Prostate gland (tissue), 2 donors: ENCODE results near the gene CD37. TPM values are rescaled to one million over a fixed set of nuclear protein-coding genes. Genes with fewer than 3 reads are reported as not detected.
A peak's percentile ranks its signal among the peaks of the same experiment; 100 is the strongest.
"Not testable (repeated sequence)": the region's sequence is repeated elsewhere in the genome, so short reads cannot be mapped to it uniquely, and the experiment has no call there.

Source experiments
- DNase-seq: peaks from one replicate; pipeline ENCODE4 v3.0.0-alpha.2; 2019; ENCODE audit warnings: low spot score
- H3K27ac ChIP-seq, 2 donors: fragments of 200-600 bp; sonication (generic); 2 replicates each; pipeline ENCODE4 v1.5.1; 2017 to 2019
- H3K27me3 ChIP-seq: fragments of 200-600 bp; sonication (generic); replicated peaks from 2 replicates; pipeline ENCODE4 v1.5.1; 2019; ENCODE audit not compliant: insufficient read depth
- H3K36me3 ChIP-seq, 2 donors: fragments of 200-600 bp; sonication (generic); 1 replicate in 1 of 2; 2 replicates in 1 of 2; pipeline versions ENCODE4 v1.5.1 to v1.8.1; 2017 to 2019
- H3K4me1 ChIP-seq: fragments of 200-600 bp; sonication (generic); replicated peaks from 2 replicates; pipeline ENCODE4 v1.5.1; 2019
- H3K4me3 ChIP-seq, 2 donors: fragments of 200-600 bp; sonication (generic); 2 replicates each; pipeline ENCODE4 v1.5.1; 2017 to 2019
- H3K9me3 ChIP-seq: fragments of 200-600 bp; sonication (generic); 2 replicates; pipeline ENCODE4 v1.5.1; 2017
- CTCF ChIP-seq, 4 experiments: fragments of 200-600 bp in 2 of 4; fragments of 450-650 bp in 2 of 4; sonication (generic) in 2 of 4; IDR thresholded peaks; 1 replicate in 3 of 4; 2 replicates in 1 of 4; pipeline ENCODE4 v1.5.1; 2016 to 2019; ENCODE audit warnings: antibody characterized with exemption in 4 of 4, mild to moderate bottlenecking in 2 of 4, moderate library complexity in 2 of 4
- POLR2A ChIP-seq: fragments of 450-650 bp; IDR thresholded peaks from one replicate; pipeline ENCODE4 v1.6.1; 2016; ENCODE audit warnings: antibody characterized with exemption, mild to moderate bottlenecking
- POLR2AphosphoS5 ChIP-seq: sonication (generic); formaldehyde crosslinking; IDR thresholded peaks from one replicate; pipeline ENCODE4 v1.6.1; 2017; ENCODE audit warnings: antibody characterized with exemption
- WGBS: methylation state at CpG from one replicate; pipeline ENCODE4 v1.1.5; 2018; 5-methylcytosine and 5-hydroxymethylcytosine counted together
- intact Hi-C: fragments of 100-400 bp; cut with DNase I; formaldehyde crosslinking; loops from one replicate; pipeline ENCODE4 v1.14.2; 2022
- total RNA-seq, 2 donors: library from RNA; depleted of rRNA; stranded (reverse); fragments of >200 nt; gene quantifications; one replicate each; pipeline ENCODE4 v1.1.0, GENCODE V29; 2016

CD37 gene
- total RNA-seq = 10 to 100 TPM in 1 of 2 donors, 1 to 10 TPM in 1; 9.5 to 21.4 TPM

- H3K27ac ChIP-seq = no peak within 1 kb of the TSS
- H3K4me3 ChIP-seq = peak within 1 kb of the TSS in 1 of 2 donors; percentile 9
- DNase-seq = no peak
Measured at GRCh38 chr19:49335071-49335783, at the start of gene CD37. Gene CD37 (plus strand): TSS chr19:49335406. CDS start chr19:49335541, 135 bp downstream.

GRCh38 chr19:49287141-49287770, 48.0 kb upstream of the CD37 start:
- no peaks in the 10 kb centered on the region for H3K4me1 ChIP-seq
- 51% methylated on average over 2 of the region's 2 CpGs for WGBS
- no peaks in the 10 kb centered on the region for H3K9me3 ChIP-seq

More at GRCh38 chr19:49335071-49335783, at the start of gene CD37:
- no peak for TF ChIP-seq CTCF (IDR thresholded peaks at IDR 0.05)
- TF ChIP-seq POLR2AphosphoS5 = no peak
- no peak for TF ChIP-seq POLR2A
- Histone ChIP-seq H3K27me3 (no peaks in the 10 kb centered on the region), H3K36me3 (no peaks in the 10 kb centered on the region), H3K9me3 (no peaks in the 10 kb centered on the region), H3K4me1 (no peaks in the 10 kb centered on the region)
- WGBS = 78% methylated on average over 13 of the region's 13 CpGs
- intact Hi-C loops = no loop called here

GRCh38 chr19:49288205-49288604, 47.0 kb upstream of the CD37 start:
- DNase-seq, H3K4me1 ChIP-seq, H3K9me3 ChIP-seq, intact Hi-C loops, H3K27me3 ChIP-seq, H3K27ac ChIP-seq, H3K4me3 ChIP-seq, H3K36me3 ChIP-seq: not testable (repeated sequence)
- 98% methylated on average over 4 of the region's 4 CpGs for whole genome bisulfite sequencing

More at GRCh38 chr19:49287141-49287770, 48.0 kb upstream of the CD37 start:
- H3K27ac ChIP-seq = no peak overlapping the region
- H3K36me3 ChIP-seq = no peaks in the 10 kb centered on the region
- no peak for DNase-seq
- TF ChIP-seq POLR2AphosphoS5 = no peak
- no peak for TF ChIP-seq CTCF (IDR thresholded peaks at IDR 0.05)
- TF ChIP-seq POLR2A = no peak
- intact Hi-C loops = no loop called here
- H3K27me3 ChIP-seq = no peaks in the 10 kb centered on the region
- H3K4me3 ChIP-seq = no peak overlapping the region

GRCh38 chr19:49289286-49289685, 45.9 kb upstream of the CD37 start:
- 65% methylated on average over 2 of the region's 2 CpGs for WGBS
- not testable (repeated sequence) for DNase-seq, H3K4me3 ChIP-seq

GRCh38 chr19:49290517-49290916, 44.7 kb upstream of the CD37 start:
- H3K36me3 ChIP-seq = no peaks in the 10 kb centered on the region
- 89% methylated on average over 3 of the region's 3 CpGs for WGBS
- no peak for TF ChIP-seq CTCF (IDR thresholded peaks at IDR 0.05)
- TF ChIP-seq POLR2A = no peak
- no peak for TF ChIP-seq POLR2AphosphoS5
- intact Hi-C loops = no loop called here
- H3K4me1 ChIP-seq = no peaks in the 10 kb centered on the region
- DNase-seq = no peak
- no peaks in the 10 kb centered on the region for H3K9me3 ChIP-seq
- no peak overlapping the region for H3K4me3 ChIP-seq
- H3K27ac ChIP-seq = no peak overlapping the region
- no peaks in the 10 kb centered on the region for H3K27me3 ChIP-seq

More at GRCh38 chr19:49289286-49289685, 45.9 kb upstream of the CD37 start:
- H3K27ac ChIP-seq, H3K36me3 ChIP-seq, H3K27me3 ChIP-seq, H3K9me3 ChIP-seq, intact Hi-C loops, H3K4me1 ChIP-seq: not testable (repeated sequence)

- H3K9me3 ChIP-seq = no peaks in the 10 kb centered on the region
- H3K36me3 ChIP-seq = no peaks in the 10 kb centered on the region
- H3K4me3 ChIP-seq = no peak overlapping the region
- H3K4me1 ChIP-seq = no peaks in the 10 kb centered on the region
- 82% methylated on average over 6 of the region's 6 CpGs for WGBS
- no peak for DNase-seq
- TF ChIP-seq POLR2AphosphoS5 = no peak
- no peak for TF ChIP-seq POLR2A
- TF ChIP-seq CTCF (IDR thresholded peaks at IDR 0.05) = no peak
- intact Hi-C loops = no loop called here
- no peaks in the 10 kb centered on the region for H3K27me3 ChIP-seq
- H3K27ac ChIP-seq = no peak overlapping the region
Measured at GRCh38 chr19:49294401-49294800, 40.8 kb upstream of the CD37 start.
